NCI-H2196 (cell line): ENCODE measurements around the gene NXPH4.

Source experiments
- DNase-seq: peaks from one replicate; lab custom pipeline; 2025; ENCODE audit not compliant: unreplicated experiment; lab: John Stamatoyannopoulos, UW

NXPH4 gene

DNA sequence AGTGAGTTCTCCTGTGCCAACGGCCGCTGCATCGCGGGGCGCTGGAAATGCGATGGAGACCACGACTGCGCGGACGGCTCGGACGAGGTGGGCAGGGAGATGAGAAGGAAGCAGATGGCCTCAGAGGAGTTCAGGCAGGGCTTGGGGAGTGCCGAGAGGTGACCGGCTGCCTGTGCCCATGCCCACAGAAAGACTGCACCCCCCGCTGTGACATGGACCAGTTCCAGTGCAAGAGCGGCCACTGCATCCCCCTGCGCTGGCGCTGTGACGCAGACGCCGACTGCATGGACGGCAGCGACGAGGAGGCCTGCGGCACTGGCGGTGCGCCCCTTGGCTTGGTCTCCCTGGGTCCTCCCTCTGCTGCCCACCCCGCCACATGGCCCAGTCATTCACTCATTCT is 13.4 kb upstream of the NXPH4 start:
- no peak for DNase-seq

- DNase-seq, result no peak
Measured at GRCh38 chr12:57203791-57204190, 12.8 kb upstream of the NXPH4 start.

DNA sequence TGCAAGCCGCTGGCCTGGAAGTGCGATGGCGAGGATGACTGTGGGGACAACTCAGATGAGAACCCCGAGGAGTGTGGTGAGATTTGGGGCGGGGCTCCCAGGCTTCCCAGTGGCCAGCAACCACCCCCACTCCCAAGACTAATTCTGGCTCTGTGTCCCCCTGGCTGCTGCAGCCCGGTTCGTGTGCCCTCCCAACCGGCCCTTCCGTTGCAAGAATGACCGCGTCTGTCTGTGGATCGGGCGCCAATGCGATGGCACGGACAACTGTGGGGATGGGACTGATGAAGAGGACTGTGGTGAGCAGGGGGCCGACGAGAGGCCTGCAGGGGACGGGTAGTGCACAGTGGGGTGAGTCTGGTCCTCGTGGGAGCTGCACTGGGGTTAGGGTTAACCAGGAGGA is 12.1 kb upstream of the NXPH4 start:
- DNase-seq, result no peak

GRCh38 chr12:57205186-57205585 is 11.4 kb upstream of the NXPH4 start:
- DNase-seq, result no peak

- DNase-seq, result no peak
Measured at GRCh38 chr12:57205931-57206330, 10.7 kb upstream of the NXPH4 start.

- no peak for DNase-seq
Measured at GRCh38 chr12:57207731-57208630, 8.6 kb upstream of the NXPH4 start.

DNA sequence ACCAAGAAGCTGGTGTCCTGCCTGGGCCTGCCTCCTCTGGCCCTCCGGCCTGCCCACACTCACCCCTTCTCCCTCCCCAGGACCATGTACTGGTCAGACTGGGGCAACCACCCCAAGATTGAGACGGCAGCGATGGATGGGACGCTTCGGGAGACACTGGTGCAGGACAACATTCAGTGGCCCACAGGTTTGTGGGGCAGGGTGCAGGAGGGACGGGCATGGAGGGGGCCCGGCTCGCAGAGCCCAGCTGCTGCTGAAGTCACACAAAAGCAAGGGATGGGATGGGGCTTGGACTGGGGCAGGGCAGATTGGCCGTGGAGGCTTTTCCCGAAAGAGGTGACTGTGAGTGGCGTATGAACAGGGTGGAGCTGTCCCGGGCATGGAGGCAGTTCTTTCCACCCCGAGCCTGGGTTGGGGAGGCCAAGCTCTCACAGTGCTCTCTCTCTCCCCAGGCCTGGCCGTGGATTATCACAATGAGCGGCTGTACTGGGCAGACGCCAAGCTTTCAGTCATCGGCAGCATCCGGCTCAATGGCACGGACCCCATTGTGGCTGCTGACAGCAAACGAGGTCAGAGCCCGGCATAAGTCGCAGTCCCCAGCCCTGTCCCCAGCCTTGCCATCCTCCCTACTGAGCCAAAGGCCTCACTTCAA is 7.8 kb upstream of the NXPH4 start:
- DNase-seq, result no peak

DNA sequence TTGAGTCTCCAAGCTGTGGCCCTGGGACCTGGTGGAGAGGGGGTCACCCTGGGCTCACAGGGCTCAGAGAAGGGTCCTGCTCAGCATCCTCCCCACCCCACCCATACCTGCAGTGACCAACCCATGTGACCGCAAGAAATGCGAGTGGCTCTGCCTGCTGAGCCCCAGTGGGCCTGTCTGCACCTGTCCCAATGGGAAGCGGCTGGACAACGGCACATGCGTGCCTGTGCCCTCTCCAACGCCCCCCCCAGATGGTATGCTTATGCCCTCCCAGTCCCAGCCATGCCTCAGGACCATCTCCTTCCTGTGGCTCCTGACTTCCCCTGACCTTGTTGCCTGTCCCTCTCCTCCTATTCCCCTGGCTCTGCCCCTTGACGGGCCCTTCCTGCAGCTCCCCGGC is 6.7 kb upstream of the NXPH4 start:
- no peak for DNase-seq

GRCh38 chr12:57210461-57210860 is 6.1 kb upstream of the NXPH4 start:
- DNase-seq, result no peak

- DNase-seq, result peak; percentile 75
Measured at GRCh38 chr12:57210926-57211692, 5.5 kb upstream of the NXPH4 start.

- no peak for DNase-seq
Measured at GRCh38 chr12:57211791-57212700, 4.5 kb upstream of the NXPH4 start.

DNA sequence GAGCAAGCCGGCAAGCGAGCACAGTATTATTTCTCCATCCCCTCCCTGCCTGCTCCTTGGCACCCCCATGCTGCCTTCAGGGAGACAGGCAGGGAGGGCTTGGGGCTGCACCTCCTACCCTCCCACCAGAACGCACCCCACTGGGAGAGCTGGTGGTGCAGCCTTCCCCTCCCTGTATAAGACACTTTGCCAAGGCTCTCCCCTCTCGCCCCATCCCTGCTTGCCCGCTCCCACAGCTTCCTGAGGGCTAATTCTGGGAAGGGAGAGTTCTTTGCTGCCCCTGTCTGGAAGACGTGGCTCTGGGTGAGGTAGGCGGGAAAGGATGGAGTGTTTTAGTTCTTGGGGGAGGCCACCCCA is 3.9 kb upstream of the NXPH4 start:
- DNase-seq, result no peak

DNA sequence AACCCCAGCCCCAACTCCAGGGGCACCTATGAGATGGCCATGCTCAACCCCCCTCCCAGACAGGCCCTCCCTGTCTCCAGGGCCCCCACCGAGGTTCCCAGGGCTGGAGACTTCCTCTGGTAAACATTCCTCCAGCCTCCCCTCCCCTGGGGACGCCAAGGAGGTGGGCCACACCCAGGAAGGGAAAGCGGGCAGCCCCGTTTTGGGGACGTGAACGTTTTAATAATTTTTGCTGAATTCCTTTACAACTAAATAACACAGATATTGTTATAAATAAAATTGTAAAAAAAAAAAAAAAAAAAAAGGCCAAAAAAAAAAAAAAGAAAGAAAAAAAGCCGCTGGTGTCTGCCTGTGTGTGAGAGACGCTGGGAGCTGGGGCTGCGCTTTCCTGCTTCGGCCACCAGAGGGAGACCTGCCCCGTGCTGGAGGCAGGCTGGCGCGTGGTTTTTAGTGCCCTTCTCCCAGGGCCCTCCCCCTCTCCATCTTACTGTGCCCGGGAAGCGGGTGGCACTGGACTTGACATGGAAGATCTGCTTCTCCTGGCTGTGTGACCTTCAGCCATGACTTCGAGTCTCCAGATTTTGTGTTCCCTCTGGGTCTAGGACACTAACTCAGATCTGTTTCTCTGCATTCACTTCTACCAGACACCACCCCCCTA is 3.4 kb upstream of the NXPH4 start:
- peak; percentile 89 for DNase-seq

DNA sequence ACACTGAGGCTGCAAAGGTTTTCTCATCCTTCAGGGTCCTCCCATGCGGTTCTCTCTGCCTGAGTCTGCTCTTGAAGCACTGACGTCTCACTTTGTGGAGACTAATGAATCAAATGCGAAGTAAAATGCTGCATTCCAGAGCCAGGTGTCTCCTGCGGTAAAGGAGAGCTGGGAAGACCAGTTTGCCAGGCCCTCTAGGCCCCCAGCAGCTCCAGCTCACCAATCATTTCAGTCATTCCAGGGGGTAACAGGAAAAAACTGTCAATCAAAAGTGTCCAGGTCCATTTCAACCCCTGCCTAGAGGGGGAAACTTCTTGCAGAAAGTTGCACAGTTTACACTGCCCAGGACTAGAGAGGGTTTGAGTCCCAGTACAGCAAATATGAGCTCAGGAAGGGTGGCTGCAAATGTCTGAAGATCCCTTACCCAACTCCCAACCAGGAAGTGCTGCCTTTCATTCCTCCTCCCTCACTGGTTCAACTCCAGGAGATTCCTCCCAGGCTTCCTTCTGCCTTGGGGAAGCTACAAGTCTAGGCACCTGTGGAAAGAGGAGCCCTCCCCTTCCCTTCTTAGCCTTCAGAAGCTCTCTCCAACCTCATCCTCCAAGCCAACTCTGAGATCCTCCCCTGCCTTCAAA is 2.7 kb upstream of the NXPH4 start:
- DNase-seq, result peak; percentile 29

GRCh38 chr12:57214398-57214781 is 2.2 kb upstream of the NXPH4 start:
- peak; percentile 80 for DNase-seq

- no peak for DNase-seq
Measured at GRCh38 chr12:57215065-57215464, 1.5 kb upstream of the NXPH4 start.

DNA sequence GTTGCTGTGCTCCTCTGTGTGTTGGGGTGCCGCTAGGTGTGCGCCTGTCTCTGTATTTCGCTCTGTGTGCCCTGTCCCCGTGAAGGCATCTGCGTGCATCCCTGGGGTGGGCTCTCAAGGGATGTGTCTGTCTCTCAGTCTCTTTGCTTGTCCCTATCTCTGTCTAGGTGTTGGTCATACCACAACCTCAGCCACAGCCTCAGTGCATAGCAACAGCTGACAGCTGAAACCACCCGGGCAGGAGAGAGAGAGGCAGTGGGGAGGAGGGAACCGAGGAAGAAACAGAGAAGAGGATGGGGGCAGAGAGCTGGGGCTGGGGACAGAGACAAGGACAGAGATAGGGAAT is 953 bp upstream of the NXPH4 start:
- DNase-seq, result peak; percentile 35

GRCh38 chr12:57216921-57217879 is 606 bp downstream of the NXPH4 start:
- peak; percentile 30 for DNase-seq
